CMK (cell line): ENCODE measurements around the gene JCAD.

ENCODE experiments used
- DNase-seq: peaks from one replicate; pipeline ENCODE4 v3.0.0-alpha.2; 2010; ENCODE audit warnings: low read depth

JCAD gene

GRCh38 chr10:30046476-30046875 lies 12.9 kb downstream of the JCAD start:
- DNase-seq = no peak

- no peak for DNase-seq
These were observed 13.4 kb downstream of the JCAD start for GRCh38 chr10:30045961-30046360.

- no peak for DNase-seq
These were observed 15.7 kb downstream of the JCAD start for GRCh38 chr10:30043476-30044270.

- no peak for DNase-seq
These were observed 16.6 kb downstream of the JCAD start for GRCh38 chr10:30042820-30043219.

- DNase-seq = no peak
These were observed 17.9 kb downstream of the JCAD start for GRCh38 chr10:30041196-30042105.

- no peak for DNase-seq
These were observed 18.8 kb downstream of the JCAD start for GRCh38 chr10:30040597-30040996.

GRCh38 chr10:30039988-30040387 lies 19.4 kb downstream of the JCAD start:
- no peak for DNase-seq

GRCh38 chr10:30039567-30039966 lies 19.8 kb downstream of the JCAD start:
- DNase-seq = no peak

- DNase-seq = no peak
These were observed 20.4 kb downstream of the JCAD start for GRCh38 chr10:30038781-30039536.

GRCh38 chr10:30037620-30038336 lies 21.6 kb downstream of the JCAD start:
- no peak for DNase-seq

- no peak for DNase-seq
These were observed 22.6 kb downstream of the JCAD start for GRCh38 chr10:30036811-30037210.

- no peak for DNase-seq
These were observed 23.0 kb downstream of the JCAD start for GRCh38 chr10:30036341-30036740.

- no peak for DNase-seq
These were observed 24.8 kb downstream of the JCAD start for GRCh38 chr10:30034433-30035137.

- DNase-seq = no peak
These were observed 27.3 kb downstream of the JCAD start for GRCh38 chr10:30032125-30032524.

- no peak for DNase-seq
These were observed 29.5 kb downstream of the JCAD start for GRCh38 chr10:30029872-30030256.

- DNase-seq = no peak
These were observed 30.1 kb downstream of the JCAD start for GRCh38 chr10:30029164-30029871.

- no peak for DNase-seq
These were observed 30.7 kb downstream of the JCAD start for GRCh38 chr10:30028738-30029030.

- peak; percentile 55 for DNase-seq
These were observed 31.2 kb downstream of the JCAD start for GRCh38 chr10:30028006-30028737.

- DNase-seq = peak; percentile 41
These were observed 32.1 kb downstream of the JCAD start for GRCh38 chr10:30027057-30028005.
